ENCODE results near the gene KCNH1. TPM values are rescaled to one million over a fixed set of nuclear protein-coding genes. Genes with fewer than 3 reads are reported as not detected.

KCNH1 gene
- total and polyA plus RNA-seq, 2 of the 4 experiments (the other 2 are of a cell fraction), result 0.27 to 0.54 TPM

DNA sequence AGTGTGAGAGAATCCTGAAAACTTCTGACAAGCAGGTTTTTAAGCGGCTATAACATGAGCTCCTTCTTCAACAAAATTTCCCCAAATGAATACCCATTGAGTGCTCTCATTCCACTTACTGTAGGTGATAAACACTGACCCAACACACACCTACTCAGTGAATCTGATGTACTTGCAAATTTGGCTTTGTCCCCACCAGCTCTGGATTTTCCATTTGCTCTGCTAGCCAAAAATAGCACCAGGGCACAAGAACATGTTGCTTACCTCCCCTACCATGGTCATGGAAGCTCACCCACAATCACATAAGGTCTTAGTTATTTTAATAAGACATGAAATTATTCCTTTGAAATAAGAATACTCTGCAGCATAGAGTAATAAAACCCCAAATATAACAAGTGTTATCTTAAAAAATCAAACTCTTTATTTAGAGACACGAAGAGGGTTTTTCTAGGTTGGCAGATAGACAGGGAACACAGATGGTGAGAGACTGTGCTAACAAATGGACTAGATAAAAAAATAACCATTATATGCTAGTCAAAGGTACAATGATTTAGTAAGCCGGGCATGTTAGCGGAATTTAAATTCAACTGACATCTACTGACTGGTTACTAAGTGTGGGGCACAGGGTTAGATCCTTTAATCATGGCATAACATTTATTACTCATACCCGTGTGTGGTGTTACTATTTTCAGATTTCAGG lies 291.9 kb downstream of the KCNH1 start:
- Histone ChIP-seq H2AK5ac (ENCODE audit: low read depth, low read length) (no peak overlapping the region), H3K56ac (ENCODE audit: extremely low read depth, insufficient read depth, low read length) (no peak overlapping the region), H2BK120ac (ENCODE audit: low read depth, low read length) (no peak overlapping the region), H3K79me1 (ENCODE audit: low read depth in 1 of 2, low read length in 2 of 2) (no peaks in the 10 kb centered on the region), H2BK20ac (ENCODE audit: low read depth, low read length) (no peak overlapping the region), H3K9me3 (ENCODE audit: control insufficient read depth, insufficient read depth, low read length) (no peaks in the 10 kb centered on the region), H4K20me1 (ENCODE audit: insufficient read depth, low read length) (no peaks in the 10 kb centered on the region), H3K4me3 (ENCODE audit: insufficient read depth, low read depth, low read length) (no peak overlapping the region), H3K18ac (ENCODE audit: low read depth, low read length) (no peak overlapping the region), H4K5ac (ENCODE audit: low read depth, low read length) (no peak overlapping the region), H4K91ac (ENCODE audit: insufficient read depth, low read depth, low read length) (no peak overlapping the region), H3K36me3 (ENCODE audit: control insufficient read depth, insufficient read depth, low read length) (no peaks in the 10 kb centered on the region), H3K14ac (replicated peaks; ENCODE audit: low read depth, low read length) (no peak overlapping the region), H2AFZ (replicated peaks; ENCODE audit: low read length, poor library complexity) (no peak overlapping the region), H2BK5ac (ENCODE audit: low read depth, low read length, poor library complexity, severe bottlenecking) (no peak overlapping the region), H2BK15ac (ENCODE audit: low read depth, low read length) (no peak overlapping the region), H3K4me2 (ENCODE audit: low read depth, low read length) (no peak overlapping the region), H3K4ac (ENCODE audit: low read depth, low read length) (no peak overlapping the region), H3K9ac (ENCODE audit: low read depth, low read length) (no peak overlapping the region), H3K27me3 (ENCODE audit: control insufficient read depth, insufficient read depth, low read length) (no peaks in the 10 kb centered on the region), H2AK9ac (replicated peaks; ENCODE audit: low read depth, low read length, poor library complexity) (no peak overlapping the region), H3K4me1 (ENCODE audit: control insufficient read depth, insufficient read depth, low read length) (no peaks in the 10 kb centered on the region), H3K27ac (ENCODE audit: insufficient read depth, low read length) (no peak overlapping the region), H4K8ac (ENCODE audit: low read depth in 2 of 2, low read length in 2 of 2) (no peak overlapping the region), H3K9me1 (ENCODE audit: insufficient read depth, low read length) (no peaks in the 10 kb centered on the region), H3K23ac (ENCODE audit: low read depth, low read length) (no peak overlapping the region)
- dilution Hi-C loops (cut with HindIII; ENCODE audit: low sequenced_read_pairs, unreplicated experiment), result no loop called here
- no CpG with 5 or more reads among the region's 5 CpGs for WGBS, 2 experiments (ENCODE audit: extremely low coverage in 2 of 2, insufficient read length in 1 of 2)
- POLR2A ChIA-PET (ENCODE audit: unreplicated experiment), result no interaction called here
- TF ChIP-seq CEBPB (IDR thresholded peaks at IDR 0.05; ENCODE audit: low read depth, low read length), result no peak
- TF ChIP-seq RFX5 (IDR thresholded peaks at IDR 0.05; ENCODE audit: low read depth, low read length), result no peak
- no TSS peak for BruUV-seq (replicated peaks)
- in situ Hi-C loops (cut with MboI; ENCODE audit: low sequenced_read_pairs), result no loop called here
- ATAC-seq (ENCODE audit: low read depth) (no peak), DNase-seq (no peak)
- intact Hi-C loops (cut with micrococcal nuclease), result no loop called here
- CTCF ChIA-PET, result no interaction called here
